ENCODE measurements around the gene C10orf67.

- no peak for TF ChIP-seq CTCF (IDR thresholded peaks at IDR 0.05; ENCODE audit: borderline replicate concordance, extremely low read depth, low read length, poor library complexity, severe bottlenecking)
- TF ChIP-seq EZH2 (IDR thresholded peaks at IDR 0.05; ENCODE audit: borderline replicate concordance, low read depth, low read length, severe bottlenecking), result no peak
These were observed 34.2 kb downstream of the C10orf67 start for GRCh38 chr10:23310404-23310803.
